K562 (cell line): ENCODE data around the gene RAI2.

Experiments
- MAX ChIP-seq: sonication (generic); formaldehyde crosslinking; IDR thresholded peaks from 2 replicates; pipeline ENCODE4 v1.9.0; 2022; ENCODE audit warnings: mild to moderate bottlenecking, missing genetic modification reagents
- POLR2A ChIP-seq: fragments of 450-650 bp; conservative IDR thresholded peaks from 2 replicates; pipeline ENCODE4 v1.6.1; 2016
- YY1 ChIP-seq, 3 experiments: IDR thresholded peaks; 2 replicates each; pipeline ENCODE4 v1.6.1; 2011; ENCODE audit warnings: low read length in 2 of 3, mild to moderate bottlenecking in 2 of 3, moderate library complexity in 2 of 3, borderline replicate concordance in 1 of 3, control low read depth in 1 of 3, low read depth in 1 of 3; ENCODE audit not compliant: insufficient read depth in 3 of 3, insufficient replicate concordance in 2 of 3, control insufficient read depth in 1 of 3, insufficient read length in 1 of 3; ENCODE audit errors: extremely low read depth in 1 of 3

GRCh38 chrX:17792826-17793225 lies 68.3 kb downstream of the RAI2 start:
- no peak for TF ChIP-seq MAX (CRISPR knock-in tag)
- no peak for TF ChIP-seq POLR2A
- TF ChIP-seq YY1 (IDR thresholded peaks at IDR 0.05; ENCODE audit: borderline replicate concordance in 1 of 3, control insufficient read depth in 1 of 3, extremely low read depth in 1 of 3, insufficient read depth in 3 of 3, insufficient read length in 1 of 3, insufficient replicate concordance in 2 of 3, low read depth in 1 of 3, low read length in 2 of 3) = no peak
